ENCODE measurements around the gene HDHD3.

DNA sequence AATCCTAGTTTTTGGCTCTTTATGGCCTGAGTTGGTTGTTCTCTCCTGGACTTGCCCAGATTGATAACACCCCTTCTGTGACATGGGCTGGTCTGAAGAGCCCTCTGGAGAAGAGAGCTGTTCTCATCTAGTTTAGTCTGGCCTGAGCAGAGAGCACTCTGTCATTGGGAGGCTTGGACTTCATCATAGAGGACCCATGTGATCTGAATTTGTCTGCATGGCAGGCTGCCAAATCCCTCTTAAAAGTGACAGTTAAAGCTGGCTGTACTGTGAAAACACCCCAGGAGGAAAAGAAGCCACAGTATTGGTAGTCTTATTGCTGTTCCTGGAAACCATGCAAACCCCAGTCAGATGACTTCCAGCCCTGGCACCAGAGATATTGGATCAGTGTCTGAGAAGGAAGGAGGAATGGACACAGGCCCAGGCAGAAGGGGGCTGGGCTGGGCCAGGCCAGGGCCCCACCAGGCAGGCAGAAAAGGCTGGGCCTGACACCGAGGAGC, 33.0 kb downstream of the HDHD3 start:
- TF ChIP-seq, protein P1, sequence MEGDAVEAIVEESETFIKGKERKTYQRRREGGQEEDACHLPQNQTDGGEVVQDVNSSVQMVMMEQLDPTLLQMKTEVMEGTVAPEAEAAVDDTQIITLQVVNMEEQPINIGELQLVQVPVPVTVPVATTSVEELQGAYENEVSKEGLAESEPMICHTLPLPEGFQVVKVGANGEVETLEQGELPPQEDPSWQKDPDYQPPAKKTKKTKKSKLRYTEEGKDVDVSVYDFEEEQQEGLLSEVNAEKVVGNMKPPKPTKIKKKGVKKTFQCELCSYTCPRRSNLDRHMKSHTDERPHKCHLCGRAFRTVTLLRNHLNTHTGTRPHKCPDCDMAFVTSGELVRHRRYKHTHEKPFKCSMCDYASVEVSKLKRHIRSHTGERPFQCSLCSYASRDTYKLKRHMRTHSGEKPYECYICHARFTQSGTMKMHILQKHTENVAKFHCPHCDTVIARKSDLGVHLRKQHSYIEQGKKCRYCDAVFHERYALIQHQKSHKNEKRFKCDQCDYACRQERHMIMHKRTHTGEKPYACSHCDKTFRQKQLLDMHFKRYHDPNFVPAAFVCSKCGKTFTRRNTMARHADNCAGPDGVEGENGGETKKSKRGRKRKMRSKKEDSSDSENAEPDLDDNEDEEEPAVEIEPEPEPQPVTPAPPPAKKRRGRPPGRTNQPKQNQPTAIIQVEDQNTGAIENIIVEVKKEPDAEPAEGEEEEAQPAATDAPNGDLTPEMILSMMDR (IDR thresholded peaks at IDR 0.05), result no peak
- TF ChIP-seq POLR2A (IDR thresholded peaks at IDR 0.05), result no peak

Data from suprapubic skin (tissue), 3 donors.